ENCODE data around the gene PTGER3. TPM values are rescaled to one million over a fixed set of nuclear protein-coding genes. Genes with fewer than 3 reads are reported as not detected.

Gene PTGER3
- total RNA-seq, 1 donor from 2014 or later, result 0.22 TPM

DNA sequence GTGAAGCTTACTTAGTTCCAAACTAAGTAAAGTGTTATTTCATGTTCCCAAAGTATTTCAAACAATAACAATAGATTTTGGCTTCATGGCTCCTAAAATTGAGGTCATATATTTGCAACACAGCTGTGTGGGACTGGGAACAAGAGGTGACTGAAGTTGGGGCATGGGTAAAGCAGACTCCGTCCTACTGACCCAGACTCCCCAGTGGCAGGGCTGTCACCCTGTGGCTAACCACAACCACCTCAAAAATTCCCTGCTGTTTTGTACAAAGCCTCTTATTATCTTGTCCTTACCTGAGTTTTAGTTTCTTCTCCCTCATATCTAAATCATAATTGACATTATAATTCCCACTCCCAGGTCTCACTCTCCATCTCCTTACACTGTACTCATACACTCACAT is 117.6 kb downstream of the PTGER3 start:
- TF ChIP-seq, protein P1, sequence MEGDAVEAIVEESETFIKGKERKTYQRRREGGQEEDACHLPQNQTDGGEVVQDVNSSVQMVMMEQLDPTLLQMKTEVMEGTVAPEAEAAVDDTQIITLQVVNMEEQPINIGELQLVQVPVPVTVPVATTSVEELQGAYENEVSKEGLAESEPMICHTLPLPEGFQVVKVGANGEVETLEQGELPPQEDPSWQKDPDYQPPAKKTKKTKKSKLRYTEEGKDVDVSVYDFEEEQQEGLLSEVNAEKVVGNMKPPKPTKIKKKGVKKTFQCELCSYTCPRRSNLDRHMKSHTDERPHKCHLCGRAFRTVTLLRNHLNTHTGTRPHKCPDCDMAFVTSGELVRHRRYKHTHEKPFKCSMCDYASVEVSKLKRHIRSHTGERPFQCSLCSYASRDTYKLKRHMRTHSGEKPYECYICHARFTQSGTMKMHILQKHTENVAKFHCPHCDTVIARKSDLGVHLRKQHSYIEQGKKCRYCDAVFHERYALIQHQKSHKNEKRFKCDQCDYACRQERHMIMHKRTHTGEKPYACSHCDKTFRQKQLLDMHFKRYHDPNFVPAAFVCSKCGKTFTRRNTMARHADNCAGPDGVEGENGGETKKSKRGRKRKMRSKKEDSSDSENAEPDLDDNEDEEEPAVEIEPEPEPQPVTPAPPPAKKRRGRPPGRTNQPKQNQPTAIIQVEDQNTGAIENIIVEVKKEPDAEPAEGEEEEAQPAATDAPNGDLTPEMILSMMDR (IDR thresholded peaks at IDR 0.05), result no peak
- DNase-seq (no peak), ATAC-seq (ENCODE audit: low read depth) (no peak)
- no peaks in the 10 kb centered on the region for H3K27me3 Mint-ChIP-seq
- H3K27ac Mint-ChIP-seq, result no peak overlapping the region
- no peak overlapping the region for H3K4me3 Mint-ChIP-seq
- H3K9me3 Mint-ChIP-seq, result no peaks in the 10 kb centered on the region
- intact Hi-C loops (cut with micrococcal nuclease), result no loop called here
- POLR2A ChIA-PET, result no interaction called here
- no peaks in the 10 kb centered on the region for H3K4me1 Mint-ChIP-seq
- no peaks in the 10 kb centered on the region for H3K36me3 Mint-ChIP-seq (ENCODE audit: low read depth)
- CTCF ChIA-PET, result no interaction called here

DNA sequence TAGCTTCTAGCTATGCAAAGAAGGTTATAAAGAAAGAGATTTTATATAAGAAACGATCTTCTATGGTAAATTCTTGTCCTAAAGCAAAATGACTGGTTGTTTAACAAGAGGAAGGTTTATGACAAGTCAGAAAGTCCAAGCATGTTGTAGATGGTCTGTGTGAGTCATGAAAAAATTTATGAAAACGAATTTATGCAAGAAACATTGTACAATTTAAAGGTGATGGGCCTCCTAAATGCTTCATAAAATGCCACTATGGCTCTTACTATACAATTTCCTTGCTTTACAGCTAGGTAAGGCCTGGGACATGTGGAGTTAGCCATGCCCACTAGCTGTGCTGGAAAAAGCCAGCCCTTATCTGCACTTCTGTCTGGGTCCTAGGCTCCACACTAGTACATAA is 125.4 kb downstream of the PTGER3 start:
- Mint-ChIP-seq H3K9me3 (peaks cover 16% of the 10 kb centered on the region), H3K4me3 (no peak overlapping the region), H3K27ac (no peak overlapping the region), H3K27me3 (no peaks in the 10 kb centered on the region), H3K4me1 (no peaks in the 10 kb centered on the region), H3K36me3 (ENCODE audit: low read depth) (no peaks in the 10 kb centered on the region)
- POLR2A ChIA-PET, result no interaction called here
- CTCF ChIA-PET, result no interaction called here
- TF ChIP-seq, protein P1 (IDR thresholded peaks at IDR 0.05), result no peak
- intact Hi-C loops (cut with micrococcal nuclease), result no loop called here
- DNase-seq (no peak), ATAC-seq (ENCODE audit: low read depth) (no peak)

Other genes with a start within 250 kb of the PTGER3 start
- gene ZRANB2, start 33.2 kb upstream of the PTGER3 start, total RNA-seq, result 118 and 130 TPM in 2 replicates